EH (cell line): Measurements from ENCODE around the gene ZFYVE21.
A peak's percentile ranks its signal among the peaks of the same experiment; 100 is the strongest.

Experiments
- DNase-seq: peaks from one replicate; pipeline ENCODE4 v3.0.0-alpha.2; 2015; ENCODE audit warnings: low read depth

ZFYVE21 gene

GRCh38 chr14:103737432-103738045, 21.9 kb downstream of the ZFYVE21 start:
- DNase-seq: peak; percentile 15

- DNase-seq: no peak
These were observed 22.6 kb downstream of the ZFYVE21 start for GRCh38 chr14:103738166-103738565.

DNA sequence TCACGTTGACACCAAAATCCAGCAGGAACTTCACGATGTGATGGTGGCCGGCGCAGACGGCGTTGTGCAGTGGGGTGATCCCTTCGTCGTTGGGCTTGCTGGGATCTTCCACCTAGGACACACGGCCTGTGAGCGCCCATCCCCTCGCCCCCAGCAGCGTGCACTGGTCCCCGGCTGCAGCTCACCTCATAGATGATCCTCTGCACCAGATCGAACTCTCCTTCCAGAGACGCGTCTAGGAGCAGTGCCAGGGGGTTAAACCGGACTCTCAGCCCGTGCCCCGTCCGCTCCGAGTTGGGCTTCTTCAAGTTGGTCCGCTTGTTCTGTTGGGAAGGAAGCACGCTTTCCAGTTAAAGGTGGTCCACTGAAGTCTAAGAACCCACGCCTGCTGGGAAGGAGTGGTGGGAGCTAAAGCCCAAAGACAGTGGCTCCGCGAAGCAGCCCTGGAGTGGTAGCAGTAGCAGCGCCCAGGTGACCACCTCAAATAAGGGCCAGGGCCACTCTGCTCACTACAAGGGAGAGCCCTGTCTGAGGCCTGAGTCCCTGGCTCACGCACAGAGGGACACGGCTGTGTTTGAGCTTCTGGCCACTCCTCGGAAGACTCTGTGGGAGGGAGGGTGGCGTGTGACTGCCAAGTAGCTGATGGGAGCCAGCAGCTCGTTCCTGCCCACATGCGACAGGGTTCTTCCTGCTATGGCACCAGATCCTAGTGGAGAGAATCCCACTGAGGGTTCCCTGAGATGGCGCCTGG, 23.3 kb downstream of the ZFYVE21 start:
- DNase-seq: no peak

- no peak for DNase-seq
These were observed 23.8 kb downstream of the ZFYVE21 start for GRCh38 chr14:103739466-103739792.

DNA sequence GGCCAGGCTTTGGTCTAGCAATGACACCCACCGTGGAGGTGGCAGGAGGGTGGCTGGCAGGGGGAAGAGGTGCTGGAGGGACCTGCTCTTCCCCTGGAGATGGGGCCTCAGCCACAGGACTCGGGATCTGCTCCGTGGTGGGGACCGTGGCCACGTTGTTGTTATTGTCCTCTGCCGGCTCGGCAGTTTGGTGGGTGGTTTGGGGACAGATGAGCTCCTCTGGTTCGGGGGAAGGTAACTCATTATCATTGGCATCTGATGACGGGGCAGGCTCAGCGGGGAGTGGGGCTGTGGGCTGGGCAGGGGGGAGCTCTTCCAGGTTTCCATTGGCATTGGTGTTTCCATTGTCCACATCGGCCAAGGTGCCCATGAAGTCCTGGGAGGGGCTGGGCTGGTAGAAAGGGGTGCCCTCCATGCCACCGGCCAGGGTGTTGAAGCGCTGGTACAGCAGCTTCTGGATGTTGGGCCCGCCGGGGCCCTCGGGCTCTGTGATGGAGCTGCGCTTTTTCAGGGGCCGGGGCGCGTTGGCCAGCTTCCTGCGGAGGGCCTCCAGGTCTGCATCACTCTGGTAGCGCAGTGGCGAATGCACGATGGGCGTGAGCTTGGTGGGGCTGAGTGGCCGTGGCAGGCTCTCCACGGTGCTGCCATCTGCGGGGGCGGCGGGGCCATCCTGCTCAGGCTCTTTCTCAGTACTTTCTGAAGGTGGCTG, 24.3 kb downstream of the ZFYVE21 start:
- DNase-seq: no peak

DNA sequence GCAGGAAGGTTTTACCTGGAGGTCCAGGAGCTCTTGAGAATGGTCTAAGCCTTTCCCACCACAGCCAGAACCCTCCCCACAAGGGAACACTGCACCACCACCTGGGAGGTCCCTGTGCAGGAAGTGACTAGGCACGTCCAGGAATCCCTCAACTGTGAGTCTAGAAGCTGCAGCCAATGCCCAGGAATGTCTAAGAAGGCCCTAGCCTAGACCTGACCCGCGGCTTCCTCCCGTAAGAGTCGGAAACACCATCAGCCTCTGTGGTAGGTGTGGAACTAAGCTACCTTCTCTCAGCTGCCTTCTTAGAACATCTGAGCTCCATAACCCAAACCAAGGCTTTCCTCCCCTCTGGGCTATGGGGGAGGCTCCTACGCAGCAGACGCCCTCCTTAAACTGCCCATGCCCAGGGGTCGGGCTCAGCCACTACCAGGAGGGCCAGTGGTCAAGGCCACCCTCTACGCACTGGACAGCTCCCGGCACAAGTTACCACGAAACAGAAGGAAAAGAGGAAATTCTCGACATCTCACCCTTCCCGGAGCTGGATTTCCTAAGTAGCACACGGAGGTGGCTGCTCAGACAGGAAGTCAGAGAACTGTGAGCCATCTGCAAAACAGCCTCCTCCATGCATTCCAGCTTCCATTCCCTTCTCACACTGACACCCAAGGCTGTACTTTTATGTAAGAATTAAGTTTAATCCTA, 25.5 kb downstream of the ZFYVE21 start:
- peak; percentile 80 for DNase-seq

GRCh38 chr14:103741876-103742275, 26.3 kb downstream of the ZFYVE21 start:
- no peak for DNase-seq

- no peak for DNase-seq
These were observed 27.1 kb downstream of the ZFYVE21 start for GRCh38 chr14:103742499-103743255.

DNA sequence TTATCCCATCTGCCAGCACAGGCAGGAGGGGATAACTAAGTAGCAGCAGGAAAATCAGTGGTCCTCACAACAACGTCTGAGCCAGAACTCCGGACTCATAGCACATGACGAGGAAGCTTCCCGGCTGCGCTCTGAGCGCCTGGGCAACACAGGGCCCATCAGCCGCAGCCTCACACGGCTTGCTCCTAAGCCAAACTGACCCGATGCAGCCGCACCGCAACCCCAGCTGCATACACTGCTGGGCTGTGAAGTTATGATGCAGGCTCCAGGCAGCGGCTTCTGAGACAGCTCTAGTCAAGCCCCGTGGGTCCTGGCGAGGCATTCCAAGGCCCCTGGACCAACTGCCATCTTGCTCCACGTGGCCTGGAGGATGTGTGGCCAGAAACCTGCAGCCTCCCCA, 28.1 kb downstream of the ZFYVE21 start:
- no peak for DNase-seq

GRCh38 chr14:103744621-103745395, 29.2 kb downstream of the ZFYVE21 start:
- DNase-seq: no peak

GRCh38 chr14:103745424-103745823, 29.8 kb downstream of the ZFYVE21 start:
- no peak for DNase-seq

GRCh38 chr14:103746701-103747100, 31.1 kb downstream of the ZFYVE21 start:
- DNase-seq: peak; percentile 47

DNA sequence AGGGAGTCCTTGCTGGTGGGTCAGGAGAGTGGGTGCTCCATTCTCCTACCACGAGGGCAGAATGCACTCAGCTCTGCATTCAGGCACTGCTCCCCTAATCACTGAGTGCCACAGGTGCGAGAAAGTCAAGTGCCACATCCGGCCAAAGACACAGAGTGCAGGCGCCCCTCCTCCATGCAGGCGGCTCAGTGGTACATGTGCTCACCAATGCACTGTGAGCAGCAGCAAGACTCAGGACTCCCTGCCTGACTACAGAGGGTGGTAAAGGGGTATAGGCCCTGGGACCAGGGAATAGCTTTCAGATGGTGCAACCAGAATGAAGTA, 32.9 kb downstream of the ZFYVE21 start:
- no peak for DNase-seq

- peak; percentile 30 for DNase-seq
These were observed 33.8 kb downstream of the ZFYVE21 start for GRCh38 chr14:103749452-103749851.

DNA sequence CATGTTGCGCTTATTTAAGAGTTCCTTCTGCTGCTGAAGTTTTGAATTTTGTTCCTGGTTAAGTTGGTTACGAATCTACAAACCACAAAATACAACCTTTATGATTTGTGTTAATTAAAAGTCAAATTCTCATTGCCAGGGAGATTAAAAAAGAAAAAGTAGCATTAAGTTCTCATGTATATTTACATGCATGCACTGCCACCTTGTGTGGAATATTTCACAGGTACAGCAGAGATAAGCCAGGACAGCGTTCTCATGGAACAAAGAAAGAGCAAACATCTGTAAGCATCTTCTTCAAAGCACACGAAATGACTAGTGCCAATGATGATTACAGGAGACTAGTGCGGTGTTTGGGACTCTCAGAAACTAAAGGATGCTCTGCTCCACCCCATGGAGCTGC, 34.2 kb downstream of the ZFYVE21 start:
- no peak for DNase-seq

- DNase-seq: no peak
These were observed 38.2 kb downstream of the ZFYVE21 start for GRCh38 chr14:103753774-103754173.

GRCh38 chr14:103755060-103755459, 39.5 kb downstream of the ZFYVE21 start:
- no peak for DNase-seq

DNA sequence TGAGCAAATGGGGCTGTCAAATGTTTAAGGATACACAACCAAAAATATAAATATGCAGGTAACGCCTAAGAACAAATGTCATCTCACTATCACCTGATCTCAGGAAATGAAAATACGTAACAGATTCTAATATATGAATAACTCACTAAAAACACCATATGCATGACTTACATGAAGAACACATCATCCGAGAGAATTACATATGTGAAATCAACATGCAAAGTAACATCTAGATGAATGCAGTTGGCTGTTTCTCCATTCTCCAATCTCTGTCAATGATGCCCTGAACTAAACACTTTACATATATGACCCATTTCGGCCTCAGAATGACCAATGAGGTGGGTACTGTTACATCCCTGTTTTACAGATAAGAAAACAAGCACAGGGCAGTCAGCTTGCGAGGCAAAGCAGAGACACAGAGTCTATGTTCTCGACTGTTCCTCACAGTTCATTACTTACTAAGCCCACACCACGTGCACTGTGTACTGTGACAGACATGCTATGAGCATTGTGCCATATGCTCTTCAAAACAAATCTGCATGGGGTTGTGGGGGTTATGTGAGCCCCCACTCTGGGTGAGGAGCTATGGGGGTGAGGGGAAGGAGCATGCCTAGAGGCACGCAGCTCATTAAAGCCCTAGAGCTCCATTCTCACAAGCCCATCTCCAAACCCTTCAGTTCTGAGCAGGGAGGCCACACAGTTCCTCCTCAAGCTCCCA, 42.6 kb downstream of the ZFYVE21 start:
- no peak for DNase-seq

DNA sequence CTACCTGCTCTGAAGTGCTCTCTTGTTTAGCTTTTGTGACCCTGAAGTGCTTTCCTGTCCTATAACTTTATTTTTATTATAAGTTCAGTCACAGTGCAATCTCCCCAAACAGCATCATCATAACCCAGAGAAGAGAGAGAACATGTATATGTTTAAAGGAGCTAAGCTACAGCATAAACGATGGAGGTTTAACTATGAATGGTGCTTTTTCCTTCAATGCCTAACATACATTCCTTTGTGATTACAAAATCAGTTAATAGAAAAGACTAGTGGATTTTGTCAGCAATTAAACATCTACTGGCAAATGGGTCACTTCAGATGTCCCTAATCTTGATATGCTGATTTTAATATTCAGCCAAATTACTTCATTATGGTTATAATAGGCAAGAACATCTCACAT, 46.4 kb downstream of the ZFYVE21 start:
- peak; percentile 48 for DNase-seq

DNA sequence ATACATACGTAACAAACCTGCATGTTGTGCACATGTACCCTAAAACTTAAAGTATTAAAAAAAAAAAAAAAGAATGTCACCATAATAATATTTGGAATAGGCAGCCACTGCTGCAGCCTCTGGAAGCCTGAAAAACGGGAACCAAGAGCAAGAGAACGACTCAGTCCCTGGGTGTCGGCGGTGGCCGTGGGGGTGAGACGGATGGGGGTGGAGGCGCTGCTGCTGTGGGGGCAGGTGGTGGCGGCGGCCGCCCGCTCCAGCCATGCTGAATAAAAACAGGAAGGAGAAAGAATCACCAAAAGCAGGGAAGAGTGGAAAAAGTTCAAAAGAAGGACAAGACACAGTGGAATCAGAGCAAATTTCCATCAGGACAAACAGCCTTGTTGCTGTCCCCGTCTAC, 46.9 kb downstream of the ZFYVE21 start:
- DNase-seq: no peak
